Kidney capillary endothelial cell (primary cell): ENCODE measurements around the gene CST9L.

ENCODE experiments used
- DNase-seq: peaks from one replicate; pipeline ENCODE4 v3.0.0-alpha.2; 2018; ENCODE audit warnings: low spot score

Gene CST9L

GRCh38 chr20:23546435-23547144 lies 21.7 kb downstream of the CST9L start:
- DNase-seq, result no peak

GRCh38 chr20:23544133-23544532 lies 24.2 kb downstream of the CST9L start:
- DNase-seq, result no peak

- DNase-seq, result no peak
These were observed 25.5 kb downstream of the CST9L start for GRCh38 chr20:23542801-23543200.

GRCh38 chr20:23541776-23542175 lies 26.5 kb downstream of the CST9L start:
- DNase-seq, result no peak

GRCh38 chr20:23541330-23541729 lies 27.0 kb downstream of the CST9L start:
- DNase-seq, result no peak

GRCh38 chr20:23540624-23541023 lies 27.7 kb downstream of the CST9L start:
- DNase-seq, result no peak

- no peak for DNase-seq
These were observed 31.3 kb downstream of the CST9L start for GRCh38 chr20:23537030-23537429.

GRCh38 chr20:23536328-23536974 lies 31.8 kb downstream of the CST9L start:
- no peak for DNase-seq

- no peak for DNase-seq
These were observed 33.3 kb downstream of the CST9L start for GRCh38 chr20:23534801-23535593.

- DNase-seq, result no peak
These were observed 35.1 kb downstream of the CST9L start for GRCh38 chr20:23533161-23533560.

GRCh38 chr20:23532533-23532932 lies 35.8 kb downstream of the CST9L start:
- DNase-seq, result no peak

- DNase-seq, result no peak
These were observed 37.2 kb downstream of the CST9L start for GRCh38 chr20:23530937-23531567.

- DNase-seq, result no peak
These were observed 39.3 kb downstream of the CST9L start for GRCh38 chr20:23528867-23529431.

- DNase-seq, result no peak
These were observed 41.4 kb downstream of the CST9L start for GRCh38 chr20:23526850-23527249.

GRCh38 chr20:23524146-23524545 lies 44.1 kb downstream of the CST9L start:
- no peak for DNase-seq

- no peak for DNase-seq
These were observed 48.1 kb downstream of the CST9L start for GRCh38 chr20:23520185-23520584.

- no peak for DNase-seq
These were observed 48.7 kb downstream of the CST9L start for GRCh38 chr20:23519556-23519955.

- DNase-seq, result no peak
These were observed 50.6 kb downstream of the CST9L start for GRCh38 chr20:23517719-23518118.

GRCh38 chr20:23515250-23515939 lies 52.9 kb downstream of the CST9L start:
- DNase-seq, result no peak

GRCh38 chr20:23514848-23515247 lies 53.4 kb downstream of the CST9L start:
- no peak for DNase-seq
